RPMI7951 (cell line): ENCODE data around the gene PSME4. TPM values are rescaled to one million over a fixed set of nuclear protein-coding genes. Genes with fewer than 3 reads are reported as not detected.
"Not testable (repeated sequence)": the region's sequence is repeated elsewhere in the genome, so short reads cannot be mapped to it uniquely, and the experiment has no call there.

ENCODE experiments used
- DNase-seq: peaks from one replicate; pipeline ENCODE4 v3.0.0-alpha.2; 2012; ENCODE audit warnings: low read depth
- total RNA-seq: library from RNA; depleted of rRNA; stranded (reverse); fragments of >200 nt; shearing (Covaris generic); gene quantifications from 2 replicates; pipeline ENCODE4 v1.2.3, GENCODE V29; 2014; rRNA removed

Gene PSME4
- total RNA-seq, 1 experiment from 2014 or later: 37.4 TPM

DNA sequence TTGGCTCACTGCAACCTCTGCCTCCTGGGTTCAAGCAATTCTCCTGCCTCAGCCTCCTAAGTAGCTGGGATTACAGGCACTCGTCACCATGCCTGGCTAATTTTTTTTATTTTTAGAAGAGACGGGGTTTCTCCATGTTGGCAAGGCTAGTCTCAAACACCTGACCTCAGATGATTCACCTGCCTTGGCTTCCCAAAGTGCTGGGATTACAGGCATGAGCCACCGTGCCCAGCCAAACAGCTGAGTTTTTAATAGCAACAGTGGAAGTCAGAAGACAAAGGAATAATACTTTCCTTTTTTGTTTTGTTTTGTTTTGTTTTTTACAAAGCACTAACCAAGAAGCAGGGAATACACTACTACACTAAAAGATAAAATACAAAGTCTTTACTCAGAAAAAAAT is 127.9 kb downstream of the PSME4 start:
- DNase-seq: no peak

DNA sequence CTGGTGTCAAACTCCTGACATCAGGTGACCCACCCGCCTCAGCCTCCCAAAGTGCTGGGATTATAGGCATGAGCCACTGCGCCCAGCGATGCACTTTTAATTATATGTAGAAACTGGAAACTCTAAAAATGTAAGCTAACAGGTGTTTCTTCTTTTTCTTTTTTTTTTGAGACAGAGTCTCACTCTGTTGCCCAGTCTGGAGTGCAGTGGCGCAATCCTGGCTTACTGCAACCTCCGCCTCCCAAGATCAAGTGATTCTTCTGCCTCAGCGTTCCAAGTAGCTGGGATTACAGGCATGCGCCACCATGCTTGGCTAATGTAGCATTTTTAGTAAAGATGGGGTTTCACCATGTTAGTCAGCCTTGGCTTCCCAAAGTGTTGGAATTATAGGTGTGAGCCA is 129.1 kb downstream of the PSME4 start:
- DNase-seq: not testable (repeated sequence)

DNA sequence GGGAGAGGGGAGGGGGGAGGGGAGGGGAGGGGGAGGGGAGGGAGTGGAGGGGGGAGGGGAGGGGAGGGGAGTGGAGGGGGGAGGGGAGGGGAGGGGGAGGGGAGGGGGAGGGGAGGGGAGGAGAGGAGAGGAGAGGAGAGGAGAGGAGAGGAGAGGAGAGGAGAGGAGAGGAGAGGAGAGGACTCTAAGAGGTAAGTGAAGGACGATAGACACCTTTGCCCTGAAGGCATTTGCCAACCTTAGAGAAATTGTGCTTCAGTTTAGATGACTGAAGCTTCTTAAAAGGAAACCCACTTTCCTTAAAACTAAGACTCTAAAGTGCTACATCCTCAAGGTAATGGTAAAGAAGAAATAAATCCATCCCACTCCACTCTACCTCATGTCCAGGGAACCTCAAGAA is 130.2 kb downstream of the PSME4 start:
- no peak for DNase-seq

- DNase-seq: not testable (repeated sequence)
Measured at GRCh38 chr2:53829980-53830290, 140.9 kb downstream of the PSME4 start.

DNA sequence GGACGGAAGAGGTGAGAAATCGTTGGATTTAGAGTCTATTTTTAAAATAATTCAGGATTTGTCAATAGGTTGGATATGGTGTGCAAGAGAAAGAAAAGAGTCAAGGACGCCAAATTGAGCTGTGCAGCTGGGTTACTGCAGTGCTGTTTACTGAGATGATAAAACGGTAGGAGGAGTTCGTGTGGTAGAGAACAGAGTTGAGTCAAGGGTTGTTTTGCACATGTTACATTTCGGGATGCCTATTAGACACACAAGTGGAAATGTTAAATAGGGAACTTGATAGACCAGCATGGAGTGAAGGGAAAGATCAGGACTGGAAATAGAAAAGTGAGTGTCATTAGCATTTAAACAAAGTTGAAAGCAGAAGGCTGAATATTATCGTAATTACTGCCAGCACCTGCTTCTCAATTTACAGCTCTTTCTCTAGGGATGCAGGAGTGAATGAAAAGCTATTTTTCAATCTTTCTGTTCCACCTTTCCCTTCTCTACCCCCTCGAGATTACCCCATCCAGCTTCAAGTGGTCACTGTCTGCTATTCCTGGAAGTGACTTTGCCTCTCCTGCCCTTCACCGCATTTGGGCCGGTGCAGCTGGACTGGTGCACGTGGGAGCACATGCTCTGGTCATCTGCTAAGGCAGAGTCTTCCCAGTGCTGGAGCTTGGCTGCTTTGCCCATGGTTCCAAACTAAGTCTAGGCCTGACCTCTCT is 141.4 kb downstream of the PSME4 start:
- DNase-seq: no peak

DNA sequence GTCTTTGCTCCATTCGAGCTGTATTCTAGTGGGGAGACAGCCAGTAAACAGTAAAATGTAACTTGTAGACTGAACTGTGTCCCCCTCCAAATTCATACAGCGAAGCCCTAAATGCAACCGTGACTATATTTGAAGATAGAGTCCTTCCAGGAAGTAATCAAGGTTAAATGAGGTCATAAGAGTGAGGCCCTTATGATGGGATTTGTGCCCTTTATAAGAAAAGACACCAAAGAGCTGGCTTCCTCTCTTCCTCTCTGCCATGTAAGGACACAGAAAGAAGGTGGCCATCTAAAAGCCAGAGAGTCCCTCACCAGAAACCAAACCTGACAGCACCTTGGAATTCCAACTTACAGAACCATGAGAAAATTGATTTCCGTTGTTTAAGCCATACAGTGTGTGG is 142.5 kb downstream of the PSME4 start:
- no peak for DNase-seq

DNA sequence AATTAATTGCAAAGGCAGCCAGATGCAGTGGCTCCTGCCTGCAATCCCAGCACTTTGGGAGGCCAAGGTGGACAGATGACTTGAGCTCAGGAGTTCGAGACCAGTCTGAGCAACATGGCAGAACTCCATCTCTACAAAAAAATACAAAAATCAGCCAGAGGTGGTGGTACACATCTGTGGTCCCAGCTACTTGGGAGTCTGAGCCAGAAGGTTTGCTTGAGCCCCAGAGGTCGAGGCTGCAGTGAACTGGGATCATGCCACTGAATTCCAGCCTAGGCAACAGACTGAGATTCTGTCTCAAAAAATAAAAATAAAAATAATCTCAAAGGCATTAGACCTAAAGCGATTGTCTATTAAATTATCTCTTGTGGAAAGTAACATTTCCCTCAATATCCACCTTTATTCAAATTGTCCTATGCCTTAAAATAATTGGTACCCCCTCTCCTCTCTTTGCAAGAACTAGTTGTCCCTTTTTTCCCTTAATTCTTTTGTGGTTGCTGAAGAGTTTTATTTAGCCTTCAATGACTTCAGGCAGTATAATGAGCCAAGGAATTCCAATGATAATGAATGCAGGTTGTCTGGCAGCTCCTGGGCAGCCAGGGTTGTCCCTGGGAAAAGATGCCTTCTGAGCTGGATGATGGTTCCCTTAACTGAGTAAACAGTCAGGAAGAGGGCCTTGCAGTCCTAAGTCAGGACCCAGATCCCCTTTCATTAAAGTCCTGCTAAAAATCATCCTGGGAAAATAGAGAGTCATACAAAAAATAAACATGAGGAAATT is 143.2 kb downstream of the PSME4 start:
- DNase-seq: no peak

DNA sequence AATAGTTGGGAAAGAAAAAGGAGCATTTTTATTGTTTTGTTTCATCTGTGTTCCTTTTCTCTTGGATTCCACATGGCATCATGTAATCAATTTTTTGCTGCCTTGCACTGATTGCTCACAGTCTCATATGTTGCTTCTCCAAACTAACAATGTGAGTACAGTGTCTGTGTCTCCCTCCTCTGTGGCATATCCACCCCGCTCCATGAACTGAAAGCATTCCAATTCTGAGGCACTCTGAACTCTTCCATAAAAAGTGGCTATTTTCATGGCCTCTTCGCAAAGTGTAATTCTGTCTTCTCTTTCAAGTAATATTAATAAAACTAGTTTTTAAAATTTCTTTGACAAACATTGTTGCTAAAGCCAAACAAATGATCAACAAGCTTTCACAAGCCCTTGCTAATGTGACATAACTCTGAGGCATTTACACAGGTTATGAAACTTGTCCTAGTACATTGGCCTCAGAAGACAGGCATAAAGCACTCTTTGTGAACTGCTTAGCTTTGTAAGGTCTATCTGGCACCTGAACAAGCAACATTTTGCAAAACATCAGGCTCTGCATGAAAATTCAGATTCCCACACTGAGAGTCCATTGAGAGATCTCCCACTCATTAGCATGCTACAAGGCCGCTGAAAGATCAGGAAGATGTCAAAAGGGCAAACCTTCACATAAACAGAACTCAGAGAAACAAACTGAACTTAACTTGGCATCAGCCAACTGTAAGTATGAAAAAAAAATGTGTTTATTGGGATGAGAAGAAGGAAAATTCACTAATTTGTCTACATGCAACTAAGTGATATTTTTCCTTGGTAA is 144.0 kb downstream of the PSME4 start:
- DNase-seq: peak; percentile 16

DNA sequence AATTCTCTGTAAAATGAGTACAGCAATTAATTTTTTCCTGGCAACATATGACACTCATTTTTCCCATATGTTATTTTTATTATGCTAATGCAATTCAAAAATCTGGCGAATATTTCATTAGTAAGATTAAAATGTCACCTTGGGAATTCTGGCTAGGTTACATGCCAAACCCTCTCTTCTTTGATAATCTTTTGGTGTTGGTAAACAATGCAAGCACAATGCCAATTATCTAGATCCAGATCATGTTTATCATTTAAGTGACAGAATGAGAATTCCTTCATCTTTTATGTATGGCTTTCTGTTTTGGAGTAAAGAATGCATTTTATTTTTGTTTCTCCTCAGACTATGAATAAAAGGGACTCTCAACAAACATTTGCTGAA is 144.8 kb downstream of the PSME4 start:
- no peak for DNase-seq

GRCh38 chr2:53823639-53824038 is 147.2 kb downstream of the PSME4 start:
- DNase-seq: peak; percentile 15

- DNase-seq: no peak
Measured at GRCh38 chr2:53821810-53822209, 149.0 kb downstream of the PSME4 start.

GRCh38 chr2:53820711-53821110 is 150.1 kb downstream of the PSME4 start:
- DNase-seq: no peak

DNA sequence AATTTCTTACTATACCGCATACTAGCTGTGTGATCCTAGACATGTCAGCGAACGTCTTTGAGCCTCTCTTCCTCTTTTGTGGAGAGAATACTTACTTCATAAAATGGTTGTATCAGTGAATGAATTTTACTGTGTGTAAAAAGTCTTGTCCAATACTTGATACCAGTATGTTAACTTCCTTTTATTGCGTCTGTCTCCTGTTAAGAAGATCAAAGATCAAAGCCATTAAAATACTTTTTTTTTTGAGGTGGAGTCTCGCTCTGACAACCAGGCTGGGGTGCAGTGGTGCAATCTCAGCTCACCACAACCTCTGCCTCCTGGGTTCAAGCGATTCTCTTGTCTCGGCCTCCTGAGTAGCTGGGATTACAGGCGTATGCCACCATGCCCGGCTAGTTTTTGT is 150.7 kb downstream of the PSME4 start:
- DNase-seq: no peak

DNA sequence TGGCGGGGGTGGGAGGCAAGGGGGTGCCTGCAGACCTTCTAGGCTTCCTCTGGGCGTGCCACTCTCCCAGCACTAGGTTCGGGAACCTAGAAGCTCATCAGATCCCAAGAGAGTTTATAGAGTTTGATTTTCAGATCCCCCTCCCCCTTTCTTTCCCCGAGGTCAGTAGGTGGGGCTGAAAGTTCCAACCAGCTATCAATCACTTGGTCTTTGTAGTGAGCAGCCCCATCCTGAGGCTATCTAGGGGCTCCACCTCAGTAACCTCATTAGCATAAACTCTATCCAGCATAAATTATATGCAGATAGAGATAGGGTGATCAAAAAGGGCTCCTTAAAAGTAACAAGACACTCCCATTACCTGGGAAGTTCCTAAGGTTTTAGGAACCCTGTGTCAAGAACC is 151.2 kb downstream of the PSME4 start:
- no peak for DNase-seq

- no peak for DNase-seq
Measured at GRCh38 chr2:53818854-53819435, 151.8 kb downstream of the PSME4 start.

Other genes with a start within 250 kb of the PSME4 start
- 18.0 and 19.9 TPM in 2 replicates for gene CHAC2, start 203.2 kb downstream of the PSME4 start, total RNA-seq
- gene ASB3, start 184.0 kb downstream of the PSME4 start, total RNA-seq: 35.1 and 40.3 TPM in 2 replicates
- gene ERLEC1, start 183.9 kb downstream of the PSME4 start, total RNA-seq: 91.2 and 103 TPM in 2 replicates
- gene GPR75, start 111.0 kb downstream of the PSME4 start, total RNA-seq: 1.1 and 1.4 TPM in 2 replicates
- gene ACYP2, start 144.6 kb upstream of the PSME4 start, total RNA-seq: 19.2 and 20.6 TPM in 2 replicates